Central memory CD4-positive, alpha-beta T cell (primary cell): Measurements from ENCODE around the gene BICD1.

Source experiments
- DNase-seq: peaks from one replicate; pipeline ENCODE4 v3.0.0; 2022

Gene BICD1

DNA sequence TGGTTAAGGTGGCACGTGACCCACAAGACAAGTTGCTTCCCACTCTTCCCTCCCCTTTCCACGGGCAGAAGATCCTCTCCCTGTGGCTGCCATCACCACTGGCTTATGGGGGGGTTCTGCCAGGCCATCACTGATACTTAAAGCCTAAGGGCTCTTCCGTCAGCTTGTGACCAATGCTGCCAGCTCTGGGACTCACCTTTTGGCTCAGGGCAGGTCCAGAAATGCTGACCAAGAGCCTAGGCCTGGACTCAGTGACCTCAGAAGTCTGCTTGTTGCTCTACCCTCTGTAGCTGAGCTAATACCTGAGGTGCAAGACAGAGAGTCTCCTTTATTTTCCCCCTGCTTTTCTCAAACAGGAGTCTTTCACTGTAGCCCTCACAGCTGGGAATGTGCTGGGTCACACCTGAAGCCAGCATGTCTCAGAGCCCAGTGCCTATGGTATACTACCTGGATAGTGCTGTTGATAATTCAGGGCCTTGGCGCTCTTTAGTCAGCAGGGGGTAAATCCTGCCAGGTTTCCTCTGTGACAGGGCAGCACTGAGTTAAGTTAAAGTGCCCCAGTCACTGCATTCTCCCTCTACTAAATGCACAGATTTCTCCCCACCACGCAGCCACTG is 312.4 kb downstream of the BICD1 start:
- DNase-seq: no peak

DNA sequence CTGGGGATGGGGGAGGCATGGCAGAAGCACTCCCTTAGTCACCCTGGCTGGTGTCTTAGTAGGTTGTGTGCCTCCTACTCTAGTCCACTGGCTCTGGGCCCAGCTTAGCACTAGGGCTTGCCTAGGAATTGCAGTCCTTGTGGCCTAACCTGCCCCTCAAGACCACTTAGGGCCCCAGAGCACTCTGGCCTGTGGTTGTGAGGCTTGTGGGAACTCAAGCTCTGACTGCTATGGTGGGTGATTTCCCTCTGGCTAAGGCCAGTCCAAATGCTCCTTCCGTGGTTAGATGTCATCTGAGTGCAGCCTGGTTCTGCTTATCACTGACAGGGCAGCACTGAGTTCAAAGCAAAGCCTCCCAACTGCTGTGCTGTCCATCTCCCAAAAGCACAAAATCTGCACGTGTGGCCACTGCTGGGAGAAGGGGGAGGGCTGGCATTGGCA is 312.9 kb downstream of the BICD1 start:
- no peak for DNase-seq

DNA sequence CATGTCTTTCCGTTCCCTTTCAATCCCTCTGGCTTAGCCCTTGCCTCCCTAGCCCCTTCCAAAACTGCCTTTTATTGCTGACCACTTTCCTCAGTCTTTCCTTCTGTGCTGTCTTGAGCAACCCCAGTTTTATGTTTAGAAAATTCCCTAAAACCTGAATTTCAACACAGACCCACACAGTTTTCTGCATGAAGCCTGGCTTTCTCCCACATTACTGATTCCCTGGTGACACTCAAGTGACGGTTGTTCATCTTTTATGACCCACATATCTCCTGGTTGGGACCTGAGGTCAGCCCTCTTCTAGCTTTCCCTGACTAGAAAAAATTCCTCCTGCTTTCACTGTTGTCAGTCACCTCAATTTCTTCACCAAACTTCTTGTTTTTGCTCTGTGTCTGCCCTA is 313.7 kb downstream of the BICD1 start:
- no peak for DNase-seq

DNA sequence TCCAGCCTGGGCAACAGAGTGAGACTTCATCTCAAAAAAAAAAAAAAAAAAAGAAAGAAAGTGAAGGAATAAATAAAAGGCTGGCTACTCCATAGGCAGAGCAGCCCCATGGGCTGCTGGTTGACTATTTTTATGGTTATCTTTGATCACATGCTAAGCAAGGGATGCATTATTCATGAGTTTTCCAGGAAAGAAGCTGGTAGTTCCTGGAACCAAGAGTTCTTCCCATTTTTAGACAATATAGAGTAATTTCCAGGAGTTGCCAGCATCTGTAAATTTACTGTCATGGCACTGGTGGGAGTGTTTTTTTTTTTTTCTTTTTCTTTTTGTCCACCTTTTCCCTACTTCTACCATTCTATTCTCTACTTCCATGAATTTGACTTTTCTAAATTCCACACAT is 316.9 kb downstream of the BICD1 start:
- no peak for DNase-seq

DNA sequence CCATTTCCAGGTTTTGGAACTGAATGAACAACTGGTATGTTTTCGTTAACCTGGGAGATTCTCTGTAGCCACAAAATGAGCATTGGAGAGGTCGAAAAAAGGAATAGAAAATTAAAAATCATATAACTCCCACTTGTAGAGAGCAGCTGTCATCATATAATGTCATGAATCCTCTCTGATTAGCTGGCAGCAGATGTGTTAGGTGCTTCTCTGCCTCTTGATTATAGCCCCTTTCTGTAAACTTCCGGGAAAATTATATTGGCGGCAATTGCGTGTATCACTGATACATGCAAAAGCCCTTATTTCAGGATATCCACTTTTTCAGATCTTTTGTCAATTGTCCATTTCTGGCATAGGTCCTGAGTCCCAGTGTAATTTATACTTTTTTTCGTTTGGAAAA is 324.4 kb downstream of the BICD1 start:
- DNase-seq: no peak
